HepG2 (cell line): ENCODE data around the gene HERC6. TPM values are rescaled to one million over a fixed set of nuclear protein-coding genes. Genes with fewer than 3 reads are reported as not detected.

Source experiments
- ATAC-seq: fragments of 200-7000 bp; cut with Tn5 transposase; 3 replicates; pipeline ENCODE4 v1.9.1; 2020; ENCODE audit warnings: mild to moderate bottlenecking, moderate library complexity
- BruUV-seq: library from RNA; stranded (reverse); fragments of 400-500 nt; replicated peaks from 2 replicates; lab custom pipeline; 2021; lab: Mats Ljungman, UMichigan
- CTCF ChIA-PET: fragments of 300-600 bp; formaldehyde crosslinking; extraction: SDS; loops from one replicate; lab custom pipeline; 2021; ENCODE audit warnings: low total read pairs, inconsistent platforms, low intra/inter-chr PET ratio; lab: Yijun Ruan, JAX
- POLR2A ChIA-PET: fragments of 350-600 bp; sonication (Branson Sonifier 250); formaldehyde crosslinking; loops from one replicate; lab custom pipeline; 2020; ENCODE audit warnings: antibody characterized with exemption, inconsistent platforms; lab: Yijun Ruan, JAX
- DNase-seq: peaks from one replicate; pipeline ENCODE4 v3.0.0-alpha.2; 2015; ENCODE audit warnings: low spot score
- FAIRE-seq: peaks from 3 replicates; lab custom pipeline; 2011; peaks lifted over from hg19 to GRCh38; lab: Jason Lieb, UNC
- H2AFZ ChIP-seq: one replicate; pipeline ENCODE4 v1.6.1; 2011; ENCODE audit warnings: low read length, inconsistent platforms
- H3K27ac ChIP-seq: fragments of 300-600 bp; 3 replicates; pipeline ENCODE4 v1.8.0; 2011; ENCODE audit warnings: mixed run types, mild to moderate bottlenecking, mixed read lengths, low read length, inconsistent platforms; ENCODE audit not compliant: insufficient read depth; ENCODE audit errors: extremely low read length
- H3K27me3 ChIP-seq, 2 experiments: fragments of 200-600 bp in 1 of 2; 2 replicates in 1 of 2; 3 replicates in 1 of 2; pipeline versions ENCODE4 v1.6.0 to v1.8.0; 2011; ENCODE audit warnings: low read length in 2 of 2, mild to moderate bottlenecking in 2 of 2, moderate library complexity in 2 of 2, inconsistent platforms in 1 of 2; ENCODE audit not compliant: insufficient read depth in 2 of 2, control insufficient read depth in 1 of 2
- H3K36me3 ChIP-seq, 2 experiments: fragments of 200-600 bp in 1 of 2; replicated peaks in 1 of 2; 2 replicates in 1 of 2; 3 replicates in 1 of 2; pipeline versions ENCODE4 v1.5.1 to v1.8.0; 2011; ENCODE audit warnings: low read length in 2 of 2, inconsistent platforms in 1 of 2; ENCODE audit not compliant: insufficient read depth in 2 of 2, control insufficient read depth in 1 of 2
- H3K4me1 ChIP-seq: 2 replicates; pipeline ENCODE4 v1.5.1; 2012; ENCODE audit warnings: low read length, inconsistent platforms; ENCODE audit not compliant: insufficient read depth
- H3K4me2 ChIP-seq: 2 replicates; pipeline ENCODE4 v1.6.0; 2011; ENCODE audit warnings: low read depth, low read length, inconsistent platforms
- H3K4me3 ChIP-seq, 3 experiments: fragments of 200-600 bp in 1 of 3; sonication (generic), shearing (Covaris generic) in 1 of 3; replicated peaks in 1 of 3; 2 replicates each; pipeline ENCODE4 v1.5.1; 2011 to 2016; ENCODE audit warnings: low read length in 3 of 3, inconsistent platforms in 2 of 3, low read depth in 2 of 3, mild to moderate bottlenecking in 2 of 3, control low read depth in 1 of 3, mixed read lengths in 1 of 3; ENCODE audit not compliant: insufficient read depth in 1 of 3
- H3K79me2 ChIP-seq: one replicate; pipeline ENCODE4 v1.6.1; 2011; ENCODE audit warnings: low read length, inconsistent platforms; ENCODE audit not compliant: insufficient read depth
- H3K9ac ChIP-seq: 2 replicates; pipeline ENCODE4 v1.6.0; 2011; ENCODE audit warnings: mild to moderate bottlenecking, low read depth, low read length, inconsistent platforms; ENCODE audit not compliant: insufficient read depth
- H3K9me3 ChIP-seq: 2 replicates; pipeline ENCODE4 v1.5.1; 2012; ENCODE audit warnings: mild to moderate bottlenecking, low read length
- H4K20me1 ChIP-seq: 2 replicates; pipeline ENCODE4 v1.6.0; 2011; ENCODE audit warnings: inconsistent platforms, mild to moderate bottlenecking, low read length, moderate library complexity; ENCODE audit not compliant: insufficient read depth
- HDAC6 ChIP-seq: fragments of 200-600 bp; sonication (generic); IDR thresholded peaks from 2 replicates; pipeline ENCODE4 v1.7.0; 2017; ENCODE audit warnings: mild to moderate bottlenecking, antibody characterized with exemption, low read length, low read depth
- HOXA7 ChIP-seq: sonication (generic); formaldehyde crosslinking; IDR thresholded peaks from 2 replicates; pipeline ENCODE4 v1.8.1; 2022; ENCODE audit warnings: mild to moderate bottlenecking, missing genetic modification reagents, moderate library complexity
- KAT7 ChIP-seq: IDR thresholded peaks from 2 replicates; pipeline ENCODE4 v1.6.1; 2018; ENCODE audit warnings: borderline replicate concordance, missing compliant biosample characterization
- MYNN ChIP-seq: sonication (generic); formaldehyde crosslinking; IDR thresholded peaks from 2 replicates; pipeline ENCODE4 v1.4.0; 2020; ENCODE audit warnings: mild to moderate bottlenecking, low read depth, missing genetic modification reagents
- PAWR ChIP-seq: sonication (generic); formaldehyde crosslinking; IDR thresholded peaks from 2 replicates; pipeline ENCODE4 v1.4.0; 2020; ENCODE audit warnings: missing genetic modification reagents, mild to moderate bottlenecking, borderline replicate concordance
- SAP130 ChIP-seq: IDR thresholded peaks from 2 replicates; pipeline ENCODE4 v1.6.1; 2016; ENCODE audit warnings: low read depth
- SETDB1 ChIP-seq: sonication (generic); formaldehyde crosslinking; IDR thresholded peaks from 2 replicates; pipeline ENCODE4 v1.5.1; 2020; ENCODE audit warnings: missing genetic modification reagents, mild to moderate bottlenecking, borderline replicate concordance
- ZNF230 ChIP-seq: sonication (generic); formaldehyde crosslinking; IDR thresholded peaks from 2 replicates; pipeline ENCODE4 v1.4.0; 2020; ENCODE audit warnings: mild to moderate bottlenecking, missing genetic modification reagents
- ZNF766 ChIP-seq: sonication (generic); formaldehyde crosslinking; IDR thresholded peaks from 2 replicates; pipeline ENCODE4 v1.5.0; 2020; ENCODE audit warnings: missing genetic modification reagents, borderline replicate concordance
- WGBS: methylation state at CpG from one replicate; pipeline ENCODE4 v1.1.6; 2017; ENCODE audit warnings: low lambda C conversion rate; 5-methylcytosine and 5-hydroxymethylcytosine counted together
- in situ Hi-C: cut with HindIII; loops from 2 replicates; pipeline ENCODE4 v1.10.0; 2017; ENCODE audit warnings: low pct_unique_long_range_greater_than_20kb; ENCODE audit not compliant: extremely low pct_ligation_motif_present
- intact Hi-C: fragments of 100-400 bp; cut with micrococcal nuclease; formaldehyde crosslinking; loops from one replicate; pipeline ENCODE4 v1.10.0; 2022; ENCODE audit not compliant: unreplicated experiment
- polyA plus RNA-seq, 8 experiments: library from polyadenylated mRNA; depleted of rRNA in 3 of 8; stranded (reverse) in 7 of 8; unstranded in 1 of 8; fragments of >200 nt; fragmentation: Illumina TruSeq in 4 of 8; extraction: Trizol in 4 of 8; gene quantifications; 2 replicates each; pipeline versions ENCODE4 v1.2.1 to v1.2.3, GENCODE V29; 2011 to 2016; ENCODE audit warnings: low read depth in 4 of 8, missing spikeins in 1 of 8, mixed read lengths in 1 of 8; ENCODE audit not compliant: insufficient read depth in 1 of 8
- total RNA-seq, 5 experiments: library from RNA; depleted of rRNA; stranded (reverse); fragments of >200 nt; fragmentation: Illumina TruSeq; extraction: Trizol; gene quantifications; 2 replicates each; pipeline ENCODE4 v1.2.3, GENCODE V29; 2016; ENCODE audit warnings: low read depth in 1 of 5
- TF ChIP-seq, protein P1 (sequence below): sonication (generic); formaldehyde crosslinking; IDR thresholded peaks from 2 replicates; pipeline ENCODE4 v1.4.0; 2020; ENCODE audit warnings: missing genetic modification reagents

Gene HERC6
- total and polyA plus RNA-seq, 2 of the 13 experiments (the other 11 are each of a cell fraction or from before 2014, with no cell fraction given) = 0.50 to 2.0 TPM

DNA sequence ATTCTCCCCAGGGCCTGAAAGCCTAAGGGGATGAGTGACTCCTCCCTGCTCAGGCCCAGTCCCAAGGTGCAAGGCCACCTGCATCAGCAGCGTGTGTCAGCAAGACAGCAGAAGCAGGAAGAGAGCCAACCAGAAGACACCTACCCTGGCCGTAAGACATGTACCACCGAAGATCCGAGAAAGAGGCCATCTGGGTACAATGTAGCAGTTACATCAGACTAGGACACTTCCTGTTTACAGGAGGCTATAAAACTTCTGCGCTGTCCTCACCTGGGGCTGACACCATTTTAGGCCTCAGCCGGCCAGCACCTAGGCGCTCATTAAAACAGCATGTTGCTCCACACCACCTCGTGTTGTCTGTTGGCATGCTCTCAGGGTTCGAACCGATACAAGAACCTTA is 19.1 kb upstream of the HERC6 start (continued):
- TF ChIP-seq, protein P1, sequence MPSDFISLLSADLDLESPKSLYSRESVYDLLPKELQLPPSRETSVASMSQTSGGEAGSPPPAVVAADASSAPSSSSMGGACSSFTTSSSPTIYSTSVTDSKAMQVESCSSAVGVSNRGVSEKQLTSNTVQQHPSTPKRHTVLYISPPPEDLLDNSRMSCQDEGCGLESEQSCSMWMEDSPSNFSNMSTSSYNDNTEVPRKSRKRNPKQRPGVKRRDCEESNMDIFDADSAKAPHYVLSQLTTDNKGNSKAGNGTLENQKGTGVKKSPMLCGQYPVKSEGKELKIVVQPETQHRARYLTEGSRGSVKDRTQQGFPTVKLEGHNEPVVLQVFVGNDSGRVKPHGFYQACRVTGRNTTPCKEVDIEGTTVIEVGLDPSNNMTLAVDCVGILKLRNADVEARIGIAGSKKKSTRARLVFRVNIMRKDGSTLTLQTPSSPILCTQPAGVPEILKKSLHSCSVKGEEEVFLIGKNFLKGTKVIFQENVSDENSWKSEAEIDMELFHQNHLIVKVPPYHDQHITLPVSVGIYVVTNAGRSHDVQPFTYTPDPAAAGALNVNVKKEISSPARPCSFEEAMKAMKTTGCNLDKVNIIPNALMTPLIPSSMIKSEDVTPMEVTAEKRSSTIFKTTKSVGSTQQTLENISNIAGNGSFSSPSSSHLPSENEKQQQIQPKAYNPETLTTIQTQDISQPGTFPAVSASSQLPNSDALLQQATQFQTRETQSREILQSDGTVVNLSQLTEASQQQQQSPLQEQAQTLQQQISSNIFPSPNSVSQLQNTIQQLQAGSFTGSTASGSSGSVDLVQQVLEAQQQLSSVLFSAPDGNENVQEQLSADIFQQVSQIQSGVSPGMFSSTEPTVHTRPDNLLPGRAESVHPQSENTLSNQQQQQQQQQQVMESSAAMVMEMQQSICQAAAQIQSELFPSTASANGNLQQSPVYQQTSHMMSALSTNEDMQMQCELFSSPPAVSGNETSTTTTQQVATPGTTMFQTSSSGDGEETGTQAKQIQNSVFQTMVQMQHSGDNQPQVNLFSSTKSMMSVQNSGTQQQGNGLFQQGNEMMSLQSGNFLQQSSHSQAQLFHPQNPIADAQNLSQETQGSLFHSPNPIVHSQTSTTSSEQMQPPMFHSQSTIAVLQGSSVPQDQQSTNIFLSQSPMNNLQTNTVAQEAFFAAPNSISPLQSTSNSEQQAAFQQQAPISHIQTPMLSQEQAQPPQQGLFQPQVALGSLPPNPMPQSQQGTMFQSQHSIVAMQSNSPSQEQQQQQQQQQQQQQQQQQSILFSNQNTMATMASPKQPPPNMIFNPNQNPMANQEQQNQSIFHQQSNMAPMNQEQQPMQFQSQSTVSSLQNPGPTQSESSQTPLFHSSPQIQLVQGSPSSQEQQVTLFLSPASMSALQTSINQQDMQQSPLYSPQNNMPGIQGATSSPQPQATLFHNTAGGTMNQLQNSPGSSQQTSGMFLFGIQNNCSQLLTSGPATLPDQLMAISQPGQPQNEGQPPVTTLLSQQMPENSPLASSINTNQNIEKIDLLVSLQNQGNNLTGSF (CRISPR knock-in tag) = no peak
- no peak for TF ChIP-seq ZNF766 (CRISPR knock-in tag)
- TF ChIP-seq MYNN = no peak
- no peak for TF ChIP-seq KAT7 (CRISPR knock-in tag)
- no peak for TF ChIP-seq HOXA7 (CRISPR knock-in tag)
- TF ChIP-seq SAP130 = no peak
- TF ChIP-seq PAWR (CRISPR knock-in tag) = no peak
- no peak for TF ChIP-seq ZNF230 (CRISPR knock-in tag)
- TF ChIP-seq, all 625 proteins: peak for 0

DNA sequence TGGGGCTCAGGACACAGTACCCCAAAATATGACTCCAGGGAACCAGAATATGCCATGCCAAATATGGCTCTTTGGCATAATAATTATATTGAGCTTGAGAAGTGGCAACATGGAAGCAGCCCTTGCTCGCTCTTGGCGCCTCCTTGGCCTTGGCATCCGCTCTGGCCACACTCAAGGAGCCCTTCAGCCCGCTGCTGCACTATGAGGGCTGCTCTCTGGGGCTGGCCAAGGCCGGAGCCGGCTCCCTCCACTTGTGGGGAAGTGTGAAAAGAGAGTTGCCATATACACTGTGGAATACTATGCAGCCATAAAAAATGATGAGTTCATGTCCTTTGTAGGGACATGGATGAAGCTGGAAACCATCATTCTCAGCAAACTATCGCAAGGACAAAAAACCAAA is 18.4 kb upstream of the HERC6 start:
- intact Hi-C loops = no loop called here
- FAIRE-seq (no peak), DNase-seq (no peak), ATAC-seq (no peak)
- Histone ChIP-seq H3K27ac (no peak overlapping the region), H3K36me3 (no peaks in the 10 kb centered on the region), H4K20me1 (no peaks in the 10 kb centered on the region), H2AFZ (no peak overlapping the region), H3K27me3 (peaks cover 0 to 3% of the 10 kb centered on the region in 2 experiments; a peak in 1 of 5 replicates), H3K79me2 (no peaks in the 10 kb centered on the region), H3K4me3 (no peak overlapping the region), H3K9me3 (no peaks in the 10 kb centered on the region), H3K9ac (no peak overlapping the region), H3K4me1 (no peaks in the 10 kb centered on the region), H3K4me2 (no peak overlapping the region)
- no TSS peak for BruUV-seq
- CTCF ChIA-PET = no interaction called here
- TF ChIP-seq SETDB1 = no peak
- no peak for TF ChIP-seq HDAC6
- in situ Hi-C loops = no loop called here
- WGBS = 11% methylated on average over 7 of the region's 7 CpGs
- POLR2A ChIA-PET = no interaction called here
